Effector memory CD4-positive, alpha-beta T cell (primary cell): ENCODE data around the gene CDYL2.
A peak's percentile ranks its signal among the peaks of the same experiment; 100 is the strongest.

Experiments used
- DNase-seq, 3 donors: peaks; one replicate each; pipeline ENCODE4 v3.0.0-alpha.2; 2020
- H3K27ac ChIP-seq: 2 replicates; pipeline ENCODE4 v1.7.0; 2013; ENCODE audit warnings: mild to moderate bottlenecking, low read length, moderate library complexity; ENCODE audit not compliant: insufficient read depth, poor library complexity, severe bottlenecking
- H3K27me3 ChIP-seq: replicated peaks from 2 replicates; pipeline ENCODE4 v1.7.0; 2013; ENCODE audit warnings: mild to moderate bottlenecking, low read length; ENCODE audit not compliant: insufficient read depth, control insufficient read depth, poor library complexity, severe bottlenecking
- H3K36me3 ChIP-seq: 2 replicates; pipeline ENCODE4 v1.7.0; 2013; ENCODE audit warnings: mild to moderate bottlenecking, low read length, moderate library complexity; ENCODE audit not compliant: control insufficient read depth, insufficient read depth
- H3K4me1 ChIP-seq: 2 replicates; pipeline ENCODE4 v1.7.0; 2013; ENCODE audit warnings: low read length, mild to moderate bottlenecking; ENCODE audit not compliant: control insufficient read depth, insufficient read depth, poor library complexity, severe bottlenecking
- H3K4me3 ChIP-seq: 2 replicates; pipeline ENCODE4 v1.7.0; 2013; ENCODE audit warnings: low read length, low read depth, mild to moderate bottlenecking; ENCODE audit not compliant: insufficient read depth, poor library complexity, severe bottlenecking
- H3K9me3 ChIP-seq: 2 replicates; pipeline ENCODE4 v1.7.0; 2013; ENCODE audit warnings: mild to moderate bottlenecking, low read length, moderate library complexity; ENCODE audit not compliant: control insufficient read depth

The CDYL2 gene

GRCh38 chr16:80669673-80670072 is 134.7 kb downstream of the CDYL2 start:
- no peak for DNase-seq
- H3K4me1 ChIP-seq: no peaks in the 10 kb centered on the region

GRCh38 chr16:80667925-80668324 is 136.5 kb downstream of the CDYL2 start:
- Histone ChIP-seq H3K27ac (no peak overlapping the region), H3K27me3 (no peaks in the 10 kb centered on the region), H3K4me1 (no peaks in the 10 kb centered on the region), H3K36me3 (no peaks in the 10 kb centered on the region), H3K9me3 (no peaks in the 10 kb centered on the region), H3K4me3 (no peak overlapping the region)
- no peak for DNase-seq

More at GRCh38 chr16:80669673-80670072, 134.7 kb downstream of the CDYL2 start:
- H3K36me3 ChIP-seq: no peaks in the 10 kb centered on the region
- no peak overlapping the region for H3K27ac ChIP-seq
- no peaks in the 10 kb centered on the region for H3K9me3 ChIP-seq
- no peaks in the 10 kb centered on the region for H3K27me3 ChIP-seq
- no peak overlapping the region for H3K4me3 ChIP-seq

GRCh38 chr16:80667251-80667560 is 137.2 kb downstream of the CDYL2 start:
- Histone ChIP-seq H3K9me3 (no peaks in the 10 kb centered on the region), H3K4me1 (no peaks in the 10 kb centered on the region), H3K27me3 (no peaks in the 10 kb centered on the region), H3K27ac (no peak overlapping the region), H3K36me3 (no peaks in the 10 kb centered on the region), H3K4me3 (no peak overlapping the region)
- no peak for DNase-seq

GRCh38 chr16:80666378-80667250 is 137.8 kb downstream of the CDYL2 start:
- Histone ChIP-seq H3K27ac (no peak overlapping the region), H3K4me3 (no peak overlapping the region), H3K27me3 (no peaks in the 10 kb centered on the region), H3K36me3 (no peaks in the 10 kb centered on the region), H3K9me3 (no peaks in the 10 kb centered on the region), H3K4me1 (no peaks in the 10 kb centered on the region)
- DNase-seq: no peak

- no peak for DNase-seq
- Histone ChIP-seq H3K4me3 (no peak overlapping the region), H3K4me1 (no peaks in the 10 kb centered on the region)
Measured at GRCh38 chr16:80665356-80665755, 139.0 kb downstream of the CDYL2 start.

GRCh38 chr16:80664786-80665185 is 139.6 kb downstream of the CDYL2 start:
- Histone ChIP-seq H3K36me3 (no peaks in the 10 kb centered on the region), H3K27me3 (no peaks in the 10 kb centered on the region), H3K4me3 (no peak overlapping the region), H3K27ac (no peak overlapping the region), H3K9me3 (no peaks in the 10 kb centered on the region), H3K4me1 (no peaks in the 10 kb centered on the region)
- no peak for DNase-seq

More at GRCh38 chr16:80665356-80665755, 139.0 kb downstream of the CDYL2 start:
- no peak overlapping the region for H3K27ac ChIP-seq
- no peaks in the 10 kb centered on the region for H3K36me3 ChIP-seq
- no peaks in the 10 kb centered on the region for H3K9me3 ChIP-seq
- H3K27me3 ChIP-seq: no peaks in the 10 kb centered on the region

- H3K36me3 ChIP-seq: no peaks in the 10 kb centered on the region
- no peak overlapping the region for H3K4me3 ChIP-seq
- no peak overlapping the region for H3K27ac ChIP-seq
- DNase-seq: no peak
- H3K9me3 ChIP-seq: no peaks in the 10 kb centered on the region
- no peaks in the 10 kb centered on the region for H3K27me3 ChIP-seq
- no peaks in the 10 kb centered on the region for H3K4me1 ChIP-seq
Measured at GRCh38 chr16:80664226-80664625, 140.2 kb downstream of the CDYL2 start.

- H3K4me1 ChIP-seq: no peaks in the 10 kb centered on the region
Measured at GRCh38 chr16:80663078-80663477, 141.3 kb downstream of the CDYL2 start.

GRCh38 chr16:80659865-80660264 is 144.5 kb downstream of the CDYL2 start:
- DNase-seq: no peak
- Histone ChIP-seq H3K9me3 (no peaks in the 10 kb centered on the region), H3K27me3 (no peaks in the 10 kb centered on the region), H3K4me1 (no peaks in the 10 kb centered on the region), H3K36me3 (no peaks in the 10 kb centered on the region), H3K27ac (no peak overlapping the region), H3K4me3 (no peak overlapping the region)

More at GRCh38 chr16:80663078-80663477, 141.3 kb downstream of the CDYL2 start:
- Histone ChIP-seq H3K27me3 (no peaks in the 10 kb centered on the region), H3K9me3 (no peaks in the 10 kb centered on the region), H3K36me3 (no peaks in the 10 kb centered on the region), H3K4me3 (no peak overlapping the region), H3K27ac (no peak overlapping the region)
- no peak for DNase-seq

- peak in 1 of 3 donors; percentile 10 for DNase-seq
- Histone ChIP-seq H3K4me1 (no peaks in the 10 kb centered on the region), H3K36me3 (no peaks in the 10 kb centered on the region), H3K9me3 (no peaks in the 10 kb centered on the region), H3K4me3 (peak overlapping the region; percentile 40), H3K27ac (peak overlapping the region; percentile 47), H3K27me3 (no peaks in the 10 kb centered on the region)
Measured at GRCh38 chr16:80656711-80657150, 147.7 kb downstream of the CDYL2 start.
